ENCODE results near the gene TAF3.

Gene TAF3

GRCh38 chr10:7998831-7999230 is 180.5 kb downstream of the TAF3 start:
- Histone ChIP-seq H3K27ac (no peak overlapping the region), H3K4me3 (no peak overlapping the region)
- TF ChIP-seq, protein P1, sequence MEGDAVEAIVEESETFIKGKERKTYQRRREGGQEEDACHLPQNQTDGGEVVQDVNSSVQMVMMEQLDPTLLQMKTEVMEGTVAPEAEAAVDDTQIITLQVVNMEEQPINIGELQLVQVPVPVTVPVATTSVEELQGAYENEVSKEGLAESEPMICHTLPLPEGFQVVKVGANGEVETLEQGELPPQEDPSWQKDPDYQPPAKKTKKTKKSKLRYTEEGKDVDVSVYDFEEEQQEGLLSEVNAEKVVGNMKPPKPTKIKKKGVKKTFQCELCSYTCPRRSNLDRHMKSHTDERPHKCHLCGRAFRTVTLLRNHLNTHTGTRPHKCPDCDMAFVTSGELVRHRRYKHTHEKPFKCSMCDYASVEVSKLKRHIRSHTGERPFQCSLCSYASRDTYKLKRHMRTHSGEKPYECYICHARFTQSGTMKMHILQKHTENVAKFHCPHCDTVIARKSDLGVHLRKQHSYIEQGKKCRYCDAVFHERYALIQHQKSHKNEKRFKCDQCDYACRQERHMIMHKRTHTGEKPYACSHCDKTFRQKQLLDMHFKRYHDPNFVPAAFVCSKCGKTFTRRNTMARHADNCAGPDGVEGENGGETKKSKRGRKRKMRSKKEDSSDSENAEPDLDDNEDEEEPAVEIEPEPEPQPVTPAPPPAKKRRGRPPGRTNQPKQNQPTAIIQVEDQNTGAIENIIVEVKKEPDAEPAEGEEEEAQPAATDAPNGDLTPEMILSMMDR (IDR thresholded peaks at IDR 0.05): no peak
- DNase-seq (ENCODE audit: low spot score): no peak

DNA sequence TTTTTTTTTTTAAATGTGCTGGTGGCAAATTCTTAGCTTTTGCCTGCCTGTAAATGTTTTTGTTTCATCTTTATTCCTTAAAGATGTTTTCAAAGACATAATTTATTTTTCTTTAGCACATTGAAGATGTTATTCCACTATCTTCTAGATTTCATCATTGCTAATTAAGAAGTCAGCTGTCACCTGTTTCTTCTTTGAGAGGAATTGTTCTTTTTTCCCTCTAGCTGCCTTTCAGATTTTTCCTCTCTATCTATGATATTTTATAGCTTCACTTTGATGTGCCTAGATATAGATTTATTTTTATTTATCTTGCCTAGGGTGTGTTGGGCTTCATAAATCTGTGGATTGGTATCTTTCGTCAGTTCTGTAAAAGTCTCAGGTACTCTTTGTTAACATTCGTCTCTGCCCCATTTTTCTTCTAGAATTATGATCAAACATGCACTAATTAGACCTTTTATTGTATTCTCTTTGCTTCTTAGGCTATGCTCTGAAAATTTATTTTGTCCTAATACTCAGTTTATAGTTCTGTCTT is 186.2 kb downstream of the TAF3 start:
- TF ChIP-seq, protein P1 (IDR thresholded peaks at IDR 0.05): no peak

DNA sequence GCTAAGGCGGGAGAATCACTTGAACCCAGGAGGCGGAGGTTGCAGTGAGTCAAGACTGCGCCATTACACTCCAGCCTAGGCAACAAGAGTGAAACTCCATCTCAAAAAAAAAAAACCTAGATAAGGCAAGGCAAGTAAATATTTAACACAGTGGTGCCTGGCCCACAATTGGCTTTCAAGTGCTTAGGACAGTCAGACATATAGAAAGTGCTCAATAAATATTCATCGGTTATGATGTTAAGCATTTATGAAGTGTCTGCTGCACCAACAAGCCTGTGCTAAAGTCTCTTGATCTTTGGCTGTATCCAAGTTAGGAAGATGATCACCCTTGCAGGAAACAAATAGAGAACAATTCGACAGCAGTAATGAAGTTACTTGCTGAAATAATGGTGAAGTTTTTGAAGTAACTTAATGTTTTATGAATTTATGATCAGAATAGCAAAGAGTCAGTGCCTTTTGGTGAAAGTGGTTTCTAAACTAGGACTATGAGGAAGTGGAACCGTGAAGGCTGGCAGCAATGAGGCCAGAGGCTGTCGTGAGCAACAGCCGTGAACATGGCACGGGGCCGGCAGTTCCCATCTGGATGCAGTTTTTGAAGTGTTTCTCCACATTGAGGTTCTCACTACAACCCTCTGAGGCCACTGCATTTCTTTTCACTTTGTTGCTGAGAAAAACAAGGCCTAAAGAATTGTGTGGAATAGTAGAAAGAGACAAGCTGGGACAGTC is 188.1 kb downstream of the TAF3 start:
- Histone ChIP-seq H3K4me3 (no peak overlapping the region), H3K27ac (no peak overlapping the region)
- no peak for DNase-seq (ENCODE audit: low spot score)
- TF ChIP-seq, protein P1 (IDR thresholded peaks at IDR 0.05): no peak

More for the DNA sequence above, 186.2 kb downstream of the TAF3 start:
- DNase-seq (ENCODE audit: low spot score): no peak
- H3K4me3 ChIP-seq: no peak overlapping the region
- no peak overlapping the region for H3K27ac ChIP-seq

DNA sequence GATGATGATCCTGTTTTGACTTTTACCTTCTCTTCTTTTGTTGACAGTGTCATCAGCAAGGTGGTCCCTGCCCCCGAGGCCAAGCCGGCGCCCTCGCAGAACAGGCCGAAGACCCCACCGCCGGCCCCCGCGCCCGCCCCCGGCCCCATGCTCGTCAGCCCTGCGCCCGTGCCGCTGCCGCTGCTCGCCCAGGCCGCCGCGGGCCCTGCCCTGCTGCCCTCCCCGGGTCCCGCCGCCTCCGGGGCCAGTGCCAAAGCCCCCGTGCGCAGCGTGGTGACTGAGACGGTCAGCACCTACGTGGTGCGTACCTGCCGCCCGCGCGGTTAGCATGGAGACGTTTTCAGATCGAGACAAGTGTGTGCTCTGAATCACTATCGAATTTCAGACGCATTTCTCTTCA is 190.7 kb downstream of the TAF3 start:
- DNase-seq (ENCODE audit: low spot score): no peak
- no peak overlapping the region for H3K27ac ChIP-seq
- H3K4me3 ChIP-seq: no peak overlapping the region
- TF ChIP-seq, protein P1 (IDR thresholded peaks at IDR 0.05): no peak

- TF ChIP-seq, protein P1 (IDR thresholded peaks at IDR 0.05): no peak
- H3K4me3 ChIP-seq: no peak overlapping the region
- no peak for DNase-seq (ENCODE audit: low spot score)
- H3K27ac ChIP-seq: no peak overlapping the region
Measured at GRCh38 chr10:8013006-8013405, 194.7 kb downstream of the TAF3 start.

DNA sequence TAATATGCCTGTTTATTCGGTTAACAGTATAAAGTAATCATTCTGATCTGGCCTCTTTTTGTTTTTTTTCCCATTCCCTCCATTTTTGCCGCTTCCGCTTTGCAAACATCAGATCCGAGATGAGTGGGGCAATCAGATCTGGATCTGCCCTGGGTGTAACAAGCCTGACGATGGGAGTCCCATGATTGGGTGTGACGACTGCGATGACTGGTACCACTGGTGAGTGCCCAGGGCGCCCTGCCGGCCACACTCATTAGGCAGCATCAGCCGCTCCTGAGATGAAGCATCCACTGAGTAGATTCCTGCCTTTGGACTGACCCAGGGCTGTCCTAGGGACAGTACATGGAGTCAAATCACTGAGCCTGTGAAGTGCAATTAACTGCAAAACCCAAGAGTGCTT is 195.3 kb downstream of the TAF3 start:
- no peak overlapping the region for H3K4me3 ChIP-seq
- TF ChIP-seq, protein P1 (IDR thresholded peaks at IDR 0.05): no peak
- no peak overlapping the region for H3K27ac ChIP-seq
- DNase-seq (ENCODE audit: low spot score): no peak

DNA sequence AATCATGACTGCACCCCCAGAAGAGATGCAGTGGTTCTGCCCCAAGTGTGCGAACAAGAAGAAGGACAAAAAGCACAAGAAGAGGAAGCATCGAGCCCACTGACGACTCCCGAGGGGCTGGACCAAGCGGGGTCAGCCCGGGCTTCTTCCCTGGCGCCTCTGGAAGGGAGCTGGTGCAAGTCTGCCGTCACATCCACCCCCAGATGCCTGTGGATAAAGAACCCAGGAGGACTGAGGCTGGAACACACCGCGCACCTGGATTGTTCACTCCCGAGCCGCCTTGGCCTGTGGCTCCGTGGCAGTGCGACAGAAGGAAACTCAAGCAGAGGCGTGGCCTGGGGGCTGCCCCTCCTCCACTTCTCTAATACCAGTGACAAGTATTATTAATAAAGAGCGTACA is 196.3 kb downstream of the TAF3 start:
- Histone ChIP-seq H3K4me3 (no peak overlapping the region), H3K27ac (no peak overlapping the region)
- DNase-seq (ENCODE audit: low spot score): no peak
- TF ChIP-seq, protein P1 (IDR thresholded peaks at IDR 0.05): no peak

Data from coronary artery (tissue), 2 donors.